Measurements from ENCODE around the gene OR5M3. TPM values are rescaled to one million over a fixed set of nuclear protein-coding genes. Genes with fewer than 3 reads are reported as not detected.

The OR5M3 gene
- not detected in 2 replicates for total RNA-seq

GRCh38 chr11:56473252-56473651, at the start of gene OR5M3:
TSS of gene OR5M3 (minus strand) at chr11:56473352. CDS start at chr11:56470497, 2,855 bp downstream.

DNA sequence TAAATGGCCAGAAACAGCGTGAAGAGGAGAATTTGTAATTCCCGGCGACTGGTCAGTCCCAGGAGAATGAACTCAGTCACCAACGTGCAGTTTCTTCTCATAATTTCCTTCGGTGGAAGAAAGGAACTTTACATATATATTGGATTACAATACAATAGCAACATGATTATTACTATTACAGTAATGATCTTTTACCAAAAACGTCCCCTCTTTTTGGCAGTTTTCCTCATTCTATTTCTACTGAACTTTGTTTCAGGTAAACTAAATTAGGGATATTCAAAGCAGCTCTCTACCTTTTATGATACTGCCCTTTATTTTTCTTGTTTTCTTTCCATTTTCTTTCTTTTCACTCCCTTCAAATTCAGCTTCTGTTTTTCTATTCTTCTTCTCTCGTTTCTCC, 18.1 kb upstream of the OR5M3 start, which contains the start of gene OR5M8:
Gene OR5M8, minus strand, starts transcription at position 101 of the 400 bp plus-strand sequence. Its CDS starts 0 bp downstream, at position 101.

Other genes starting within 250 kb of the OR5M3 start
- not detected in 2 replicates for gene OR5T2, start 239.1 kb downstream of the OR5M3 start, total RNA-seq
- gene OR5T3, start 221.1 kb downstream of the OR5M3 start, total RNA-seq, result not detected in 2 replicates
- gene OR5T1, start 199.2 kb downstream of the OR5M3 start, total RNA-seq, result not detected in 2 replicates
- not detected in 2 replicates for gene OR8H1, start 181.1 kb downstream of the OR5M3 start, total RNA-seq
- not detected in 2 replicates for gene OR8K3, start 158.2 kb downstream of the OR5M3 start, total RNA-seq
- not detected in 2 replicates for gene OR8K1, start 127.3 kb downstream of the OR5M3 start, total RNA-seq
- gene OR8J1, start 119.1 kb downstream of the OR5M3 start, total RNA-seq, result not detected in 2 replicates
- gene OR8U1, start 97.7 kb downstream of the OR5M3 start, total RNA-seq, result not detected in 2 replicates
- not detected in 2 replicates for gene OR5AL1, start 60.7 kb downstream of the OR5M3 start, total RNA-seq
- not detected in 2 replicates for gene OR5M8, start 18.0 kb upstream of the OR5M3 start, total RNA-seq
- not detected in 2 replicates for gene OR5M11, start 69.9 kb upstream of the OR5M3 start, total RNA-seq
- not detected in 2 replicates for gene OR5M10, start 104.4 kb upstream of the OR5M3 start, total RNA-seq
- not detected in 2 replicates for gene OR5M1, start 141.5 kb upstream of the OR5M3 start, total RNA-seq
- gene OR5AP2, start 169.1 kb upstream of the OR5M3 start, total RNA-seq, result not detected in 2 replicates
- not detected in 2 replicates for gene OR5AR1, start 190.3 kb upstream of the OR5M3 start, total RNA-seq
- gene OR9G1, start 225.7 kb upstream of the OR5M3 start, total RNA-seq, result not detected in 2 replicates